Measurements from ENCODE around the gene GGN. TPM values are rescaled to one million over a fixed set of nuclear protein-coding genes. Genes with fewer than 3 reads are reported as not detected.
A peak's percentile ranks its signal among the peaks of the same experiment; 100 is the strongest.
"Not testable (repeated sequence)": the region's sequence is repeated elsewhere in the genome, so short reads cannot be mapped to it uniquely, and the experiment has no call there.

Gene GGN
- total RNA-seq, 2 experiments from 2014 or later: not detected

DNA sequence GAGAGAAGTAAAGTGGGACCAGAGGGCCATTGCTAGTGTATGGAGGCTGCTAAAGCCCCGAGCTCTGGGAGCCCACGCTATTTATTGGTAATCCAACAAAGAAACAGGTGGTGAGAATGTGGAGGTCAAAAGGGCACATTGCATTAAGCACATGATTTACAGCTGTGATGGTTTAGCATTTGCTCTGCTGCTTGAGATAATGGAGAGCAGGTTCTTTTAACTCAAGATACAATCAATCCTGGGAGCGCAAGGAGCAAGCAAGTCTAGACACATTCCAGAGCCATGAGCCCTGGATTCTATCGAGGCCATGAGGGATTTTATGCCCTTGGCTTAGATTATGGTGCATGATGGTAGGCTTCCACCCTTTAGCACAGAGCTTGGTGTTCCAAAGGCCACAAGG, 48.8 kb downstream of the GGN start:
- not testable (repeated sequence) for DNase-seq; H3K4me3 Mint-ChIP-seq; H3K27me3 Mint-ChIP-seq (ENCODE audit: low read depth); ATAC-seq; H3K27ac Mint-ChIP-seq; H3K9me3 Mint-ChIP-seq (ENCODE audit: insufficient read depth)
- POLR2A ChIA-PET: interaction anchor here (1.5 kb wide), 1 partner anchor 36 kb away, joined by 7 read pairs; the partner anchor contains the start of gene PSMD8
- peaks cover 14% of the 10 kb centered on the region for H3K36me3 Mint-ChIP-seq (ENCODE audit: low read depth)
- CTCF ChIA-PET: interaction anchor here (1.4 kb wide), 1 partner anchor 105 kb away, joined by 3 read pairs; no protein-coding TSS in a partner anchor
- H3K4me1 Mint-ChIP-seq (ENCODE audit: low read depth): peaks cover 11% of the 10 kb centered on the region

DNA sequence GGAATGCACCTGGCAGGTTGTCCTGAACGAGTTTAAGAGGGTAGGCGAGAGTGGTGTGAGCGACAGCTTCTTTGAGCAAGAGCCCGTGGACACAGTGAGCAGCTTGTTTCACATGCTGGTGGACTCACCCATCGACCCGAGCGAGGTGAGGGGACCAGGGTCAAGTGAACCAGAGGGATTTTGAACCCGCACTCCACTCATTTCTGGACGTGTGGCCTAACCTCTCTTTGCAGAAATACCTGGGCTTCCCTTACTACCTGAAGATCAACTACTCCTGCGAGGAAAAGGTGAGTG, 50.5 kb downstream of the GGN start:
- ATAC-seq: no peak
- H3K36me3 Mint-ChIP-seq (ENCODE audit: low read depth): peaks cover 12% of the 10 kb centered on the region
- POLR2A ChIA-PET: no interaction called here
- no peaks in the 10 kb centered on the region for H3K27me3 Mint-ChIP-seq (ENCODE audit: low read depth)
- no peaks in the 10 kb centered on the region for H3K9me3 Mint-ChIP-seq (ENCODE audit: insufficient read depth)
- no peak for DNase-seq
- H3K4me3 Mint-ChIP-seq: peak overlapping the region; percentile 87
- H3K4me1 Mint-ChIP-seq (ENCODE audit: low read depth): peaks cover 11% of the 10 kb centered on the region
- CTCF ChIA-PET: interaction anchor here (1.1 to 3.0 kb wide), 2 partner anchors 105 to 195 kb away, joined by 3 to 24 read pairs; no protein-coding TSS in a partner anchor
- H3K27ac Mint-ChIP-seq: peak overlapping the region; percentile 98

DNA sequence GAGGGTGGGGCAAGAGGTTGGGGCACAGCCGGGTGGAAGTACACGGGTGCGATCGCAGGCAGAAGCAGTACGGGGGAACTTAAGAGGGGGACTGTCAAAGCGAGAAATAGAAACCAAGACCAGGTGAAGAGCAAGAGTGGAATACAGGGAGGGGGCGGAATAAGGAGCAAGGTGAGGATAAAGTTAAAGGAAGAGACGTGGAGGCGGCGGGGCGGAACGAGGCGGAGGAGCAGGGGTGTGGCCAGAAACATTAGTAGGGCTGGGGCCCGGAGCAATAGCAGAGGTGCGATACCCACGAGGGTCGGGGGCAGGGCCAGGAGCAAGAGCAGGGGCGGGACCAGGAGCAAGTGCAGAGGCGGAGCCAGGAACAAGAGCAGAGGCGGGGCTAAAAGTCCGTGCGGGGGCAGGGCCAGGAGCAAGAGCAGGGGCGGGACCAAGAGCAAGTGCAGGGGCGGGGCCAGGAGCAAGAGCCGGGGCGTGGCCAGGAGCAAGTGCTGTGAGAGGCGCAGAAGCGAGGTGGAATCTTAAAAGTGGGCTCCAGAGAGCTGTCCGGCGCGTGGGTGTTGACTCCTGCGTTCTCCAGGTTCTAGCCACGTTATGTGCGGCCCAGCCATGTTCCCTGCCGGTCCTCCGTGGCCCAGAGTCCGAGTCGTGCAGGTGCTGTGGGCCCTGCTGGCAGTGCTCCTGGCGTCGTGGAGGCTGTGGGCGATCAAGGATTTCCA, 51.0 kb downstream of the GGN start:
- Mint-ChIP-seq H3K36me3 (ENCODE audit: low read depth) (peaks cover 12% of the 10 kb centered on the region), H3K9me3 (ENCODE audit: insufficient read depth) (no peaks in the 10 kb centered on the region), H3K4me1 (ENCODE audit: low read depth) (peaks cover 11% of the 10 kb centered on the region), H3K27me3 (ENCODE audit: low read depth) (no peaks in the 10 kb centered on the region), H3K4me3 (peak overlapping the region; percentile 87), H3K27ac (peak overlapping the region; percentile 98)
- POLR2A ChIA-PET: interaction anchor here (0.9 to 1.0 kb wide), 2 partner anchors 38 to 39 kb away, joined by 3 to 19 read pairs; partner anchors contain the start of gene PSMD8
- peak; percentile 98 for DNase-seq
- CTCF ChIA-PET: interaction anchor here (0.7 to 3.0 kb wide), 11 partner anchors 11 to 434 kb away, joined by 3 to 27 read pairs (median 8); partner anchors contain the start of genes PSMD8 and SPINT2
- peak; percentile 74 for ATAC-seq

DNA sequence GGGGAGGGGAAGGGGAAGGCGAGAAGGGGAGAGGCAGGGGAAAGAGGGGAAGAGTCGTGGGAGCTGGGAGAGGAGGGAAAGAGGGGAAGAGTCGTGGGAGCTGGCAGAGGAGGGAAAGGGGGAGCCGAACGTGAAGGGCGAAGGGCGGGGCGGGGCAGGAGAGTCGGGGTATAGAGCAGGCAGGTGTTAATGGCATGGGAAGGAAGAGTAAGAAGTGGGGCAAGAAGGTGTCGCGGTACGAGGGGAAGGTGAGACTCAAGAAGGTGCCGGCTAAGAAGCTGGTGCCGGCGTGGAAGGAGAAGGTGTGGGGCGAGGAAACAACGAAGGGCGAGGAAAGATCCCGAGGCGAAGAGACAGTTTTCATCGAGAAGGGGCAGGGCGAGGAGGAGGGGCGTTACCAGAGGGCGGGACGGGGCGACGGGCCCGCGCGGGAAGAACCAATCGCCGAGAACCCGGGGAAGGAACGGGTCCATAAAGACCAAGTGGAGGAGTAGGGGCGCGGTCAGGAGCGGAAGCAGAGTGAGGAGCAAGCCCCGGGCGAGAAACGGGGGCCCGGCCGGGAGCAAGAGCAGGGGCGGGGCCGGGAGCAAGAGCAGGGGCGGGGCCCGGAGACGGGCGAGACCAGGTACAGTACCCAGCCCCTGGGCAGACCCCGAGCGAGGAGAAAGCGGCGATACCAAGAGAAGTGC, 51.7 kb downstream of the GGN start:
- Mint-ChIP-seq H3K4me1 (ENCODE audit: low read depth) (peaks cover 11% of the 10 kb centered on the region), H3K27ac (peak overlapping the region; percentile 98), H3K36me3 (ENCODE audit: low read depth) (peaks cover 12% of the 10 kb centered on the region), H3K27me3 (ENCODE audit: low read depth) (no peaks in the 10 kb centered on the region), H3K9me3 (ENCODE audit: insufficient read depth) (no peaks in the 10 kb centered on the region), H3K4me3 (peak overlapping the region; percentile 87)
- POLR2A ChIA-PET: interaction anchor here (0.7 to 1.0 kb wide), 6 partner anchors 12 to 48 kb away, joined by 3 to 19 read pairs (median 3); partner anchors contain the start of gene PSMD8
- CTCF ChIA-PET: interaction anchor here (0.6 to 3.0 kb wide), 23 partner anchors 10 to 434 kb away, joined by 3 to 27 read pairs (median 4); partner anchors contain the start of genes C19orf33, FAM98C, GGN and KCNK6
- peak; percentile 96 for DNase-seq
- ATAC-seq: peak; percentile 83

Other genes with a start within 250 kb of the GGN start
- gene DPF1, start 163.8 kb downstream of the GGN start, total RNA-seq: under 1 TPM; 0.16 to 0.29 TPM
- gene PPP1R14A, start 131.7 kb downstream of the GGN start, total RNA-seq: not detected
- 10 to 100 TPM; 31.5 to 35.1 TPM for gene SPINT2, start 123.5 kb downstream of the GGN start, total RNA-seq
- gene C19orf33, start 83.8 kb downstream of the GGN start, total RNA-seq: not detected
- 10 to 100 TPM; 66.6 to 72.3 TPM for gene YIF1B, start 72.1 kb downstream of the GGN start, total RNA-seq
- gene KCNK6, start 68.2 kb downstream of the GGN start, total RNA-seq: 10 to 100 TPM; 13.5 to 13.7 TPM
- gene CATSPERG, start 52.2 kb downstream of the GGN start, total RNA-seq: 10 to 100 TPM; 10.7 to 11.3 TPM
- 100 to 1,000 TPM; 173 to 187 TPM for gene PSMD8, start 13.5 kb downstream of the GGN start, total RNA-seq
- gene SPRED3, start 663 bp upstream of the GGN start, total RNA-seq: 1 to 10 TPM in 1 of 2 experiments, under 1 TPM in 1; 0.90 to 1.3 TPM
- gene FAM98C, start 15.1 kb upstream of the GGN start, total RNA-seq: 10 to 100 TPM; 21.0 to 25.9 TPM
- under 1 TPM; 0.42 to 0.50 TPM for gene RASGRP4, start 38.2 kb upstream of the GGN start, total RNA-seq
- gene RYR1, start 45.7 kb upstream of the GGN start, total RNA-seq: under 1 TPM; 0.42 to 0.83 TPM
- gene MAP4K1, start 229.9 kb upstream of the GGN start, total RNA-seq: 100 to 1,000 TPM; 259 to 269 TPM
- 100 to 1,000 TPM; 325 to 352 TPM for gene EIF3K, start 231.2 kb upstream of the GGN start, total RNA-seq